BJ (cell line): ENCODE results near the gene CACNA1C. TPM values are rescaled to one million over a fixed set of nuclear protein-coding genes. Genes with fewer than 3 reads are reported as not detected.

Source experiments
- CTCF ChIA-PET: fragments of 350-600 bp; formaldehyde crosslinking; extraction: SDS; loops from one replicate; lab custom pipeline; 2021; ENCODE audit warnings: antibody characterized with exemption, inconsistent platforms; lab: Yijun Ruan, JAX
- POLR2A ChIA-PET: fragments of 300-600 bp; sonication (Branson Sonifier 250); formaldehyde crosslinking; extraction: SDS; loops from one replicate; lab custom pipeline; 2021; ENCODE audit warnings: antibody characterized with exemption; lab: Charles Lee
- DNase-seq: peaks from one replicate; pipeline ENCODE4 v3.0.0-alpha.2; 2011; ENCODE audit warnings: low read depth
- H3K27me3 ChIP-seq: 2 replicates; pipeline ENCODE4 v1.6.0; 2011; ENCODE audit warnings: low read length; ENCODE audit not compliant: control insufficient read depth, insufficient read depth
- H3K36me3 ChIP-seq: 2 replicates; pipeline ENCODE4 v1.5.1; 2011; ENCODE audit warnings: low read length; ENCODE audit not compliant: control insufficient read depth, insufficient read depth
- H3K4me3 ChIP-seq: 2 replicates; pipeline ENCODE4 v1.5.1; 2011; ENCODE audit warnings: low read depth, mild to moderate bottlenecking, control low read depth, low read length
- CTCF ChIP-seq: IDR thresholded peaks from 2 replicates; pipeline ENCODE4 v1.5.1; 2011; ENCODE audit warnings: low read depth, mild to moderate bottlenecking, control low read depth, inconsistent platforms, low read length, moderate library complexity; ENCODE audit not compliant: insufficient read depth
- polyA plus RNA-seq: library from polyadenylated mRNA; depleted of rRNA; stranded (reverse); fragments of >200 nt; gene quantifications from 2 replicates; pipeline ENCODE4 v1.2.3, GENCODE V29; 2011

The CACNA1C gene
- polyA plus RNA-seq, 1 experiment = 14.7 TPM

- CTCF ChIA-PET = no interaction called here
- no peak for TF ChIP-seq CTCF
- H3K4me3 ChIP-seq = no peak overlapping the region
- no peaks in the 10 kb centered on the region for H3K36me3 ChIP-seq
- H3K27me3 ChIP-seq = no peaks in the 10 kb centered on the region
- POLR2A ChIA-PET = no interaction called here
- DNase-seq = no peak
Observed at GRCh38 chr12:2238111-2238510, 185.3 kb downstream of the CACNA1C start.

GRCh38 chr12:2239381-2239871 lies 186.6 kb downstream of the CACNA1C start:
- no peaks in the 10 kb centered on the region for H3K36me3 ChIP-seq
- ChIA-PET POLR2A (no interaction called here), CTCF (interaction anchor here (1.2 kb wide), 1 partner anchor 8 kb away, joined by 3 read pairs; no protein-coding TSS in a partner anchor)
- TF ChIP-seq CTCF = no peak
- H3K27me3 ChIP-seq = no peaks in the 10 kb centered on the region
- no peak for DNase-seq
- no peak overlapping the region for H3K4me3 ChIP-seq

GRCh38 chr12:2240390-2240789 lies 187.6 kb downstream of the CACNA1C start:
- no peaks in the 10 kb centered on the region for H3K36me3 ChIP-seq
- no peak overlapping the region for H3K4me3 ChIP-seq
- POLR2A ChIA-PET = no interaction called here
- no peaks in the 10 kb centered on the region for H3K27me3 ChIP-seq
- CTCF ChIA-PET = interaction anchor here (1.2 kb wide), 1 partner anchor 9 kb away, joined by 3 read pairs; no protein-coding TSS in a partner anchor
- TF ChIP-seq CTCF = no peak
- no peak for DNase-seq

- TF ChIP-seq CTCF = no peak
- no peak overlapping the region for H3K4me3 ChIP-seq
- ChIA-PET CTCF (interaction anchor here (1.9 kb wide), 1 partner anchor 10 kb away, joined by 7 read pairs; no protein-coding TSS in a partner anchor), POLR2A (no interaction called here)
- DNase-seq = no peak
- no peaks in the 10 kb centered on the region for H3K27me3 ChIP-seq
- H3K36me3 ChIP-seq = no peaks in the 10 kb centered on the region
Observed at GRCh38 chr12:2240984-2241383, 188.2 kb downstream of the CACNA1C start.

GRCh38 chr12:2242216-2242615 lies 189.4 kb downstream of the CACNA1C start:
- no peak for TF ChIP-seq CTCF
- Histone ChIP-seq H3K27me3 (no peaks in the 10 kb centered on the region), H3K4me3 (no peak overlapping the region), H3K36me3 (no peaks in the 10 kb centered on the region)
- no peak for DNase-seq
- ChIA-PET POLR2A (no interaction called here), CTCF (interaction anchor here (1.9 to 2.1 kb wide), 2 partner anchors 8 to 10 kb away, joined by 4 to 7 read pairs; no protein-coding TSS in a partner anchor)
